MG63 (cell line): ENCODE data around the gene LTBP1. TPM values are rescaled to one million over a fixed set of nuclear protein-coding genes. Genes with fewer than 3 reads are reported as not detected.
A peak's percentile ranks its signal among the peaks of the same experiment; 100 is the strongest.
"Not testable (repeated sequence)": the region's sequence is repeated elsewhere in the genome, so short reads cannot be mapped to it uniquely, and the experiment has no call there.

ENCODE experiments used
- DNase-seq: peaks from one replicate; pipeline ENCODE4 v3.0.0-alpha.2; 2020
- H3K27me3 ChIP-seq: fragments of 250-450 bp; sonication (Bioruptor Pico); 2 replicates; pipeline ENCODE4 v1.5.1; 2020; ENCODE audit warnings: mild to moderate bottlenecking, moderate library complexity
- H3K36me3 ChIP-seq: fragments of 250-450 bp; sonication (Bioruptor Pico); 2 replicates; pipeline ENCODE4 v1.5.1; 2020; ENCODE audit warnings: mild to moderate bottlenecking, moderate library complexity
- H3K4me3 ChIP-seq: fragments of 250-450 bp; sonication (Bioruptor Pico); 2 replicates; pipeline ENCODE4 v1.5.1; 2020; ENCODE audit warnings: mild to moderate bottlenecking, moderate library complexity
- H3K9me3 ChIP-seq: fragments of 250-450 bp; sonication (Bioruptor Pico); 2 replicates; pipeline ENCODE4 v1.5.1; 2020; ENCODE audit warnings: mild to moderate bottlenecking, moderate library complexity
- total RNA-seq: library from RNA; depleted of rRNA; stranded (reverse); fragments of >200 nt; shearing (Covaris generic); gene quantifications from 2 replicates; pipeline ENCODE4 v1.2.3, GENCODE V29; 2014; ENCODE audit warnings: low replicate concordance

LTBP1 gene
- total RNA-seq, 1 experiment from 2014 or later, result 95.7 TPM

DNA sequence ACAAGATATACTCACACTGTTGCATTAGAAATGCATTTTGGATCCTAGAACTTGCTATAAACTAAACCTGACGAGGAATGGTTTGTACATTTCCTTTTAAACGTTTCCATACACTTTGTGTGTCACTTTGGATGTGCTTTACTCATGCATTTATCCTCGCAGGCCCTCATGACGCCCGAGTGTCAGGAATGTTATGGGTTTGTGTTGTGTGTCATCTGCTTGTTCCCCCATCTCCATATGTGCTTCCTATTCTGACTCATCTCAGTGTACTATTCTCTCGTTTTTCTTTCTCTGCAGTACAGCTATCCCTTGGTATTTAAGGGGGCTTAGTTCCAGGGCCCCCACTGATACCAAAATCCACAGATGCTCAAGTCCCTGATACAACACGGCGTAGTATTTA is 408.2 kb downstream of the LTBP1 start:
- no peak for DNase-seq
- H3K36me3 ChIP-seq, result peaks cover 16% of the 10 kb centered on the region
- no peaks in the 10 kb centered on the region for H3K27me3 ChIP-seq
- H3K9me3 ChIP-seq, result peaks cover 10% of the 10 kb centered on the region
- no peak overlapping the region for H3K4me3 ChIP-seq

- Histone ChIP-seq H3K4me3 (no peak overlapping the region), H3K9me3 (peaks cover 10% of the 10 kb centered on the region), H3K27me3 (no peaks in the 10 kb centered on the region), H3K36me3 (peaks cover 27% of the 10 kb centered on the region)
- no peak for DNase-seq
Measured at GRCh38 chr2:33358878-33359277, 412.1 kb downstream of the LTBP1 start.

DNA sequence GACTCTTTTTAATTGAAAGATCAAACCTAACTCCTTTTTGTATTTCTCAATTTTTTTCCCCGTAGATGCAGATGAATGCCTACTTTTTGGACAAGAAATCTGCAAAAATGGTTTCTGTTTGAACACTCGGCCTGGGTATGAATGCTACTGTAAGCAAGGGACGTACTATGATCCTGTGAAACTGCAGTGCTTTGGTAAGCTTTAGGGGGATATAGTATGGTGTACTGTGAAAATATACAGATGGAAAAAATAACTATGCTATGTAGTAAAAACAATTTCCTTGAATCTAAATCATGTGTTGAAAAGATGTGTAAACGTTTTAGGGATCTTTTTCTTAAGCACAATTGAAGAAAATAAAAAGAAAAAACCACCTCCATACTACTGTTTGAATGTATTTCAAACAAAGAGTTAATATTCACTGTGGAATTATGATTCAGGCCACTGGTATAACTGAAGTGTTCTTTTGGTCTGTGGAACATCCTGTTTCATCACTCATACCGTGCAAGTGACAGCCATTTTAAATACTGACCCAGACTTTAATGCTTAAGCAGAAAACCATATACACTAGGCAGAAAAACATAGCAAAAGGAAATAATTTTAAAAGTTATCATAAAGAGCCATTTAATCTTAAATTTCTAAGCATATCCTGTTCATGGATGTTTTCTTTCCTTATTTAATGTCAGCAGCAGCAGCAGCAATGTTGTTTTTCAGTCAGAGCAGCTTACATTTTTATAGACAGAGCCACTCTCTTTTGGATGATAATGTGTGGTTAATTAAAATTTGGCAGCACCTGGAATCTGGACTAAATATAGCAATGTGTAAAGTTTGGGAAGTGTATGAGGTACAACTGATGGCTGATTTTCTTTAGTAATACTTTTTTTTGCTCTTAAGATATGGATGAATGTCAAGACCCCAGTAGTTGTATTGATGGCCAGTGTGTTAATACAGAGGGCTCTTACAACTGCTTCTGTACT is 416.9 kb downstream of the LTBP1 start:
- DNase-seq, result no peak

DNA sequence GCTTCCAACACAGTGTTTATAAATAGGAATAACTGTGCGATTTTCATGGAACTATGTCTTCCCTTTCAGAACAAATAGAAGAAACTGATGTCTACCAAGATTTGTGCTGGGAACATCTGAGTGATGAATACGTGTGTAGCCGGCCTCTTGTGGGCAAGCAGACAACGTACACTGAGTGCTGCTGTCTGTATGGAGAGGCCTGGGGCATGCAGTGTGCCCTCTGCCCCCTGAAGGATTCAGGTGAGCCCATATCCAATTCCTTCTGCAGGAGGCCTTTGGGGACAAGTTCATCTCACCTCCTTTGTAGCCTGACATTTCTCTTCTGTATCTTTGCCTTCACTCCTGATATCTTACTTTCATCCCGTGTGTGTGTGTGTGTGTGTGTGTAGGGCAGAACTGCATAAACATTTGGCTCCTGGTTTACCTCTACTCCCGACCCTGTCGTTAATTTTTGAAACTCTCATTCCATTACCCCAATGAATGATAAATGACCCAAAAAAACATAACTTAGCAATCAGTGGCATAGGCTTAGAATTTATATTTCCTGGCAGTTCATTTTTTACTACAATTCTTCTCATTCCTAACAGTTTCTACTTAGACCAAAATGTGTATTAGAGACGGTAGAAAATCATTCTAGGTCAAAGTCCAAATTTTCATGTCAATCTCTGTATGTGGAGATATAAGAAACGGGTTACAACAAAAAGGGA is 418.7 kb downstream of the LTBP1 start:
- Histone ChIP-seq H3K4me3 (no peak overlapping the region), H3K27me3 (no peaks in the 10 kb centered on the region), H3K36me3 (peaks cover 16% of the 10 kb centered on the region), H3K9me3 (no peaks in the 10 kb centered on the region)
- no peak for DNase-seq

More for the DNA sequence above, 416.9 kb downstream of the LTBP1 start:
- Histone ChIP-seq H3K36me3 (peaks cover 16% of the 10 kb centered on the region), H3K9me3 (no peaks in the 10 kb centered on the region), H3K4me3 (no peak overlapping the region), H3K27me3 (no peaks in the 10 kb centered on the region)

- Histone ChIP-seq H3K36me3 (peaks cover 16% of the 10 kb centered on the region), H3K9me3 (no peaks in the 10 kb centered on the region), H3K27me3 (no peaks in the 10 kb centered on the region), H3K4me3 (no peak overlapping the region)
- DNase-seq, result no peak
Measured at GRCh38 chr2:33366473-33366872, 419.7 kb downstream of the LTBP1 start.

DNA sequence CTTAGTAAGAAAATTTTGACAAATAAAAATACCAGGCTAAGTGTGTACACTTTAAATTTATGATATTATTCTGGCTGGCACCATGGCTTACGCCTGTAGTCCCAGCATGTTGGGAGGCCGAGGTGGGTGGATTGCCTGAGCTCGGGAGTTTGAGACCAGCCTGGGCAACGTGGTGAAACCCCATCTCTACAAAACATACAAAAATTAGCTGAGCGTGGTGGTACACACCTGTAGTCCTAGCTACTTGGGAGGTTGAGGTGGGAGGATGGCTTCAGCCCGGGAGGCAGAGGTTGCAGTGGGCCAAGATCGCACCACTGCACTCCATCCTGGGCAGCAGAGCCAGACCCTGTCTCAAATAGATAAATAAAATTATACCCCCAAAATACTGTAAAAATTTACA is 421.8 kb downstream of the LTBP1 start:
- DNase-seq, H3K36me3 ChIP-seq, H3K27me3 ChIP-seq: not testable (repeated sequence)

GRCh38 chr2:33369191-33369590 is 422.4 kb downstream of the LTBP1 start:
- Histone ChIP-seq H3K36me3 (peaks cover 2% of the 10 kb centered on the region), H3K4me3 (no peak overlapping the region), H3K9me3 (no peaks in the 10 kb centered on the region), H3K27me3 (no peaks in the 10 kb centered on the region)
- no peak for DNase-seq

More for the DNA sequence above, 421.8 kb downstream of the LTBP1 start:
- not testable (repeated sequence) for H3K4me3 ChIP-seq, H3K9me3 ChIP-seq

DNA sequence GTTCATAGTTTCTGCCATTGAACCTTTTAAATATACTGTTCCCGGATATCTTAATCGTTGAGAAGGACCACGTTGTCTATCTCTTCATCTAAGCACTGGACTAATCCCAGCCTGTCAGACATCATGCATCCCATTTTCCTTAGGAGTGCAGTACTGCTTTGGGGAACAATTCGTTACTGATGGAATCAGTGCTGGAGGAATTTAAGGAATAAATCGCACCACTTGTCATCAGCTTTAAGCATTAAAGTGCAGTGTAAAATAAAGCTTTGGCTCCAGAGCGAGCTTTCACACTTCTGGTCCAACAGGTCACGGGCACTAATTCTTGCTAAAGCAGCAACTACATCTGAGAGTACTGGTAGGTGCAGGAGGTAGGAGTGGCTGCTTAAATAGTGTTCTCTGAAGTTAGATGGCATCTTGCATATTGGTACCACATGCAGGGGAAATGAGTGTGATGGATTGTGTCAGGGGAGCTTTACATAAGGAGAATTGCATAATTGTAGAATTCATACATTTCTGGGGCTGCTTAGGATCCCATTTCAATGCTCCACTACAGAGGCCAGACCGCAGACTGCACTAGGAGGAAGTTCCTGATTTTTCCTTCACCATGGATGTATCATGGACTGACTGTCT is 424.0 kb downstream of the LTBP1 start:
- Histone ChIP-seq H3K4me3 (no peak overlapping the region), H3K36me3 (no peaks in the 10 kb centered on the region; the same call in 1 of the 2 replicates), H3K27me3 (no peaks in the 10 kb centered on the region), H3K9me3 (no peaks in the 10 kb centered on the region)
- no peak for DNase-seq

- Histone ChIP-seq H3K9me3 (no peaks in the 10 kb centered on the region), H3K4me3 (no peak overlapping the region), H3K36me3 (no peaks in the 10 kb centered on the region; the same call in 1 of the 2 replicates), H3K27me3 (no peaks in the 10 kb centered on the region)
- no peak for DNase-seq
Measured at GRCh38 chr2:33371304-33372090, 424.7 kb downstream of the LTBP1 start.

DNA sequence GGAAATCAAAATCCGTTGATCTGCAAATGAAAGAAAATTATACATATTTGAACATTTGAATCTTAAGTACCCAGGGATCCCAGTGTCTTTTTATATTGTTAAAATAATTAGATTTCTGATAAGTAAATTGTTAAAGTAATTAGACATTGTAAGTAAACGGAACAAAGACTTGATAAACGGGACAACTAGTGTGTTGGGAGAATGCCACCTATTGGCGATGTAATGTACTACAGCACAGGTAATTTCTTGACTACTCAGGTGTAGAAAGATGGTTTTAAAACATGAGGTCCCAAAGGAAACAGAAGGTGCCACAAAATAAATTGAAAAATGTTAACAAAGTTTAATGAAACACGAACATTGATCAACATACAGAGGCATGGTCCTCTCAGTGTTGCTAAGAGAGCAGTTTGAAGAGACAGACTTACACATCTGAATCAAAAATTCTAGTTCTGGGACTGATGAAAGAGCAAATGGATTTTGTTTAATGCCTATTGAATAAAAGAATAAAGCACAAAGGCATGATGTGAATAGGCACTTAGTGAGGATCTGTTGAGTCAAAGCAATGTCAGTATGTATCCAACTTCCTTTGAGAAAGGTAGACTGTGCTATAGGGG is 426.3 kb downstream of the LTBP1 start:
- Histone ChIP-seq H3K4me3 (no peak overlapping the region), H3K27me3 (no peaks in the 10 kb centered on the region), H3K9me3 (no peaks in the 10 kb centered on the region), H3K36me3 (no peaks in the 10 kb centered on the region; the same call in 1 of the 2 replicates)
- DNase-seq, result no peak

DNA sequence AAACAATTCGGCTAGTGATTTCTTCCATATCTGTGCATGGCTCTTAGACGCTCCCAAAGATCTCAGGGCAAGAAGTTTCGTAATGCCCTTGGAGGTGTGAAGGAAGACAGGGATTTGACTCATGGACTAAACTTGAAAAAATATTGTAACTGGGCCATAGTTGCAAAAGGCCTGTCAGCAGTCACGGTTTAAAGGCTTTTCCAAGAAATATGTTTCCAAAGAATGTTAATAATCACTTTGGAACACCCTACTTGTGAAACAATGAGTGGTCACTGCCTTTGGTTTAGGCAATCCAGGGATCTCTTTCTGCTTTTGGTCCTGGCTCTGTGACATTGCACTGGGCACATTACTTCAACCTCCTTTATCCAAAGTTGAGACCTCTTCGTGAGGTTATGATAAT is 427.2 kb downstream of the LTBP1 start:
- no peak for DNase-seq
- Histone ChIP-seq H3K36me3 (no peaks in the 10 kb centered on the region; the same call in 1 of the 2 replicates), H3K9me3 (no peaks in the 10 kb centered on the region), H3K27me3 (no peaks in the 10 kb centered on the region), H3K4me3 (no peak overlapping the region)

GRCh38 chr2:33375054-33375453 is 428.3 kb downstream of the LTBP1 start:
- DNase-seq, result no peak
- Histone ChIP-seq H3K36me3 (no peaks in the 10 kb centered on the region; the same call in 1 of the 2 replicates), H3K4me3 (no peak overlapping the region), H3K27me3 (no peaks in the 10 kb centered on the region), H3K9me3 (no peaks in the 10 kb centered on the region)

GRCh38 chr2:33377048-33377447 is 430.3 kb downstream of the LTBP1 start:
- Histone ChIP-seq H3K4me3 (no peak overlapping the region), H3K9me3 (no peaks in the 10 kb centered on the region), H3K27me3 (no peaks in the 10 kb centered on the region), H3K36me3 (no peaks in the 10 kb centered on the region)
- peak; percentile 64 for DNase-seq

DNA sequence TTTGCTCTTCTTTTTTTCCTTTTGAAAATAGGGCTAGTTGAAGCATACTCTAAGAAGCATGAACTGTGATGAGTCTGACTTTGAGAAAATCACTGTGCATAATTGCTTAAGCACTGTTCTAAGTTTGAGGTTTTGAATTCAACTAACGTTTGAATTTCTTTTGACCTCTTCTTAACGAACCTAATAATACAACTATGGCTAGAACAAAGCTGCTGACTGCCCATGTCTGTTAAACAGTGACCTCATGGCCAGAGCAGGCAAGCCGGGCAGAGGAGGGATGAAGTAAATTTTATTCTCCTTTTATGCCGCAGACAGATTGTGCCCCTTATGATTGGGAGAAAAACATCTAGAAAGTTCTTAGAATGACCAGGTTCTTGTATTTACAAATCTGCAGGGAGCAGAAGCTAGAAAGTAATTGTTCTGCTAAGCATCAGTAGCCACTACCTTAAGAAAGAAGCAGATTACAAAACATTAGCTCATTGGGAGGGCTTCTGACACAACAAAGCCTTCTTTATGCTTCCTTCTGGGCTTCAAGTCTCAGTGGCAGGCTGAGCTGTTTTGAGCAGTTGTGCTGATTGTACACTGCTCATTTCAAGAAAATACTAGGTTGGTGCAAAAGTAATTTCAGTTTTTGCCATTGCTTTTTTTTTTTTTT is 431.9 kb downstream of the LTBP1 start:
- Histone ChIP-seq H3K27me3 (no peaks in the 10 kb centered on the region), H3K9me3 (no peaks in the 10 kb centered on the region), H3K4me3 (no peak overlapping the region), H3K36me3 (no peaks in the 10 kb centered on the region)
- no peak for DNase-seq

DNA sequence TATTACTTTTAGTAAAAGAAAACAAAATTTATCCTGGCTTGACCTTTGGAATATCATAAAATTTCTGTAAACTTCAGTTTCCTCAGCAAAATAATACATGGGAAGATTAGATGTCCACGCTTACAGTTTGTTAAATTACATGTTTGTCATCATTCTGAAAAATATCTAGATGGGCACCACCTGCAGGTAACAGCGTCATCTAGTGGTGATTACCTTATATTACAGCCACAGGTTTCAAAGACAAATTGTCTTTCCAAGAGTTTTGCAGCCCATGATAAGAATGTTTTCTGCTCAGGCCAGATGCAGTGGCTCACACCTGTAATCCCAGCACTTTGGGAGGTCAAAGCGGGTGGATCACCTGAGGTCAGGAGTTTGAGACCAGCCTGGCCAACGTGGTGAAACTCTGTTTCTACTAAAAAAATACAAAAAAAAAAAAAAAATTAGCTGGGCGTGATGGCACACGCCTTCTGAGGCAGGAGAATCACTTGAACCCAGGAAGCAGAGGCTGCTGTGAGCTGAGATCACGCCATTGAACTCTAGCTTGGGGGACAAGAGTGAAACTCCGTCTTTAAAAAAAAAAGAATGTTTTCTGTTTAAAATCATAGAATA is 433.4 kb downstream of the LTBP1 start:
- no peak for DNase-seq
- Histone ChIP-seq H3K9me3 (no peaks in the 10 kb centered on the region), H3K4me3 (no peak overlapping the region), H3K27me3 (no peaks in the 10 kb centered on the region), H3K36me3 (no peaks in the 10 kb centered on the region)
